Midbrain (tissue), 1 donor: ENCODE data around the gene OR10A3.

Experiments
- DNase-seq: peaks from one replicate; lab custom pipeline; 2025; lab: John Stamatoyannopoulos, UW

The OR10A3 gene

DNA sequence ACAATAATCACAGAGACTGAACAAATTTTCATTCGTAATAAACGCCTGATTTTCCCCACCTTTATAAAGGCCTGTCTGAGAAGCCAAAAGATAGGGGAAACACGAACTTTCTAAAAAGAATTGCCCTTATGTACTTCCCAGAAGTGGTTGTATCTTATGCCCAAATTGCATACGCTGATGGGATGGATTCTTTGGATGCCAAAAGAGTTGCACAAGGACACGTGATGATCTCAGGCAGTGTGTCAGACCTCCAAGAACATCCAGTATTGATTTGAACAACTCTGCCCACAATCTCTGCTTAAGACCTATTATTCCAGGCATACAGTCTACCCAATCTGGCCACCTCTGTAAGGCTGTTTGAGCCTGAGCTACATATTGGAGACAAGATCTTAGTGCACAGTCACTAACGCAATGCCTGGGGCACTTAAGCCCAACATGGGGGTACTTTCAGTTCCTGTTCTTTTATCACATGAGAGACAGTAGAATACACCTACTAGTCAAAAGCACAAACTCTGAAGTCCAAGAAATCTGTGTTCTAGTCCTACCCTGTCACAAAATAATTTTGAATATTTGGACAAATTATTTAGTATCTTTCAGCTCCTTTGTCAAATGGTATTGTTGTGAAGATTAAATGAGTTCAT is 49.3 kb downstream of the OR10A3 start:
- DNase-seq, result no peak

DNA sequence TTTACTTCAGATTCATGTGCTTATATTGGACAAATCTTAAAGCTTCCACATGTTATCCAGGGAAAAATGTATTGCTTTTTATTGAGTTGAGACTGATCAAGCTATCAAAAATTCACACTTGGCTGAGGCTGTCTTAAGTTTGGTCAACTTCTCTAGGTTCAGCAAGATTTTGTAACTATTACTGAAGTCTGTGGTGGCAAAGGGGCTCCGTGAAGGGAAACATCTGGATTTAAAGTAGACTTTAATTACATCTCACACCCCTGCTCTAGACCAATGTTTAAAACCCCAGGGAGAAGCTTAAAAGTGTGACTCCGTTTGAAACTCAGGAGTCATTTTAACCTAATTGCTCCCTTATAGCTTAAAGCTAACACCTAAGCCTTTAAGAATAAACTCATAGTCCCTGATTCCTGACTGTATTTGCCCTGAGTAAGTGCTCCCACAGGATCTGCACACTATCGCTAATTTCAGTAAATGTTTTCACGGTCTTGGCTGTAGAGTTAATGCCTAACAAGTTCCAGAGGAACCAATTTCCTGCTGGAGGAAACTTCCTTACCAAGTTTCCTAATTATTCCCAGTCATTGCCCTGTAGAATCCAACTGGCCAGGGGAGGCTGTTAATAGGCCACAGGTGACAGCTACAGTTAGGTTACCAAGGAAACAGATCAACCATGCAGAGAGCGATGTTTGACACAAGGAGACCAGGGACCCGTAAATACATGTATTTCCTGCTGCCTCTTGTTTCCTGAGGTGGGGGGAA is 50.9 kb downstream of the OR10A3 start:
- DNase-seq, result no peak

DNA sequence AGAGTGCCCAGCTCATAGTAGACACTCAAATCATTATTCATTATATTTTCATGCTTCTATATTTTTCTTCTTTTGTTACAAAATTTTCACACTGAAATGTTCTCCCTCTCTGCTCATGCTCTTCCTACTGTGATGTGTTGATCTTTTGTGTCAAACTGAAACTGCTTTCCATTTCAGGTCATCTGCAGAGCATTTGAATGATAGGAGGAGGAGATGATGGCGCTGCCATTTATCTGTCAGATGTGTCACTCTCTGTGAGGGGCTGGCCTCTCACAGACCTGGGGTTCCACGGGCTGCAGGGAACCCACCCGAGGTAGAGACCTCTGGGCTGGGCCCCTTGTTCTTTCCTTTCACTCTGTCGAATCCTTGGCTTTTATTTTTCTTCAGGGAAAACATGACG is 51.5 kb downstream of the OR10A3 start:
- DNase-seq, result no peak
